ENCODE measurements around the gene KLKB1. TPM values are rescaled to one million over a fixed set of nuclear protein-coding genes. Genes with fewer than 3 reads are reported as not detected.

KLKB1 gene
- total RNA-seq, 1 donor from 2014 or later, result not detected

DNA sequence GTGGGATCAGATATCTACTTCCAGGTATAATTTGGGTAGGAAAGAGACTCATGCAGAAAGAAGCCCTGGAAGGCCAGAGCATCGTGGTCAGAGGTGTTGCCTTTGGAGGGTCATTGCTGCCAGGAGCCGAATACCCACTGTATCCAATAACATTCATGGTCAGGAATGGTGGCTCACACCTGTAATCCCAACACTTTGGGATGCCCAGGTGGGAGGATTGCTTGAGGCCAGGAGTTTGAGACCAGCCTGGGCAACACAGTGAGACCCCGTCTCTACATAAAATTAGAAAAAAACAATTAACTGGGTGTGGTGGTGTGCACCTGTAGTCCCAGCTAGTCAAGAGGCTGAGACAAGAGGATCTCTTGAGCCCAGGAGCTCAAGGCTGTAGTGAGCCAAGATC lies 27.8 kb downstream of the KLKB1 start:
- no peaks in the 10 kb centered on the region for H3K27me3 Mint-ChIP-seq (ENCODE audit: low read depth, unreplicated experiment)
- TF ChIP-seq EZH2 (IDR thresholded peaks at IDR 0.05; ENCODE audit: insufficient read depth, low read length), result no peak
- TF ChIP-seq, protein P1, sequence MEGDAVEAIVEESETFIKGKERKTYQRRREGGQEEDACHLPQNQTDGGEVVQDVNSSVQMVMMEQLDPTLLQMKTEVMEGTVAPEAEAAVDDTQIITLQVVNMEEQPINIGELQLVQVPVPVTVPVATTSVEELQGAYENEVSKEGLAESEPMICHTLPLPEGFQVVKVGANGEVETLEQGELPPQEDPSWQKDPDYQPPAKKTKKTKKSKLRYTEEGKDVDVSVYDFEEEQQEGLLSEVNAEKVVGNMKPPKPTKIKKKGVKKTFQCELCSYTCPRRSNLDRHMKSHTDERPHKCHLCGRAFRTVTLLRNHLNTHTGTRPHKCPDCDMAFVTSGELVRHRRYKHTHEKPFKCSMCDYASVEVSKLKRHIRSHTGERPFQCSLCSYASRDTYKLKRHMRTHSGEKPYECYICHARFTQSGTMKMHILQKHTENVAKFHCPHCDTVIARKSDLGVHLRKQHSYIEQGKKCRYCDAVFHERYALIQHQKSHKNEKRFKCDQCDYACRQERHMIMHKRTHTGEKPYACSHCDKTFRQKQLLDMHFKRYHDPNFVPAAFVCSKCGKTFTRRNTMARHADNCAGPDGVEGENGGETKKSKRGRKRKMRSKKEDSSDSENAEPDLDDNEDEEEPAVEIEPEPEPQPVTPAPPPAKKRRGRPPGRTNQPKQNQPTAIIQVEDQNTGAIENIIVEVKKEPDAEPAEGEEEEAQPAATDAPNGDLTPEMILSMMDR (IDR thresholded peaks at IDR 0.05; ENCODE audit: insufficient read depth, low read depth, low read length), result no peak
- FAIRE-seq (no peak), DNase-seq (ENCODE audit: low read depth) (no peak)
- Histone ChIP-seq H3K4me1 (ENCODE audit: insufficient read depth, low read length) (no peaks in the 10 kb centered on the region), H3K4me3 (ENCODE audit: insufficient read depth, low read depth, low read length) (no peak overlapping the region), H3K4me2 (ENCODE audit: low read length) (no peak overlapping the region), H3K27me3 (ENCODE audit: insufficient read depth, low read length) (no peaks in the 10 kb centered on the region), H4K20me1 (ENCODE audit: insufficient read depth, low read length) (no peaks in the 10 kb centered on the region), H3K79me2 (ENCODE audit: insufficient read depth, low read length) (no peaks in the 10 kb centered on the region), H2AFZ (ENCODE audit: low read depth, low read length) (no peak overlapping the region), H3K9me3 (ENCODE audit: insufficient read depth, low read depth, low read length) (no peaks in the 10 kb centered on the region), H3K36me3 (ENCODE audit: insufficient read depth, low read length) (no peaks in the 10 kb centered on the region), H3K9ac (ENCODE audit: low read length) (no peak overlapping the region), H3K27ac (ENCODE audit: low read depth, low read length) (no peak overlapping the region)
- H3K36me3 Mint-ChIP-seq (ENCODE audit: low read depth, unreplicated experiment), result peaks cover 2% of the 10 kb centered on the region
- H3K9me3 Mint-ChIP-seq (ENCODE audit: unreplicated experiment), result no peaks in the 10 kb centered on the region
- H3K27ac Mint-ChIP-seq (ENCODE audit: unreplicated experiment), result no peak overlapping the region
- no peaks in the 10 kb centered on the region for H3K4me1 Mint-ChIP-seq (ENCODE audit: low read depth, unreplicated experiment)
- H3K4me3 Mint-ChIP-seq (ENCODE audit: unreplicated experiment), result no peak overlapping the region

DNA sequence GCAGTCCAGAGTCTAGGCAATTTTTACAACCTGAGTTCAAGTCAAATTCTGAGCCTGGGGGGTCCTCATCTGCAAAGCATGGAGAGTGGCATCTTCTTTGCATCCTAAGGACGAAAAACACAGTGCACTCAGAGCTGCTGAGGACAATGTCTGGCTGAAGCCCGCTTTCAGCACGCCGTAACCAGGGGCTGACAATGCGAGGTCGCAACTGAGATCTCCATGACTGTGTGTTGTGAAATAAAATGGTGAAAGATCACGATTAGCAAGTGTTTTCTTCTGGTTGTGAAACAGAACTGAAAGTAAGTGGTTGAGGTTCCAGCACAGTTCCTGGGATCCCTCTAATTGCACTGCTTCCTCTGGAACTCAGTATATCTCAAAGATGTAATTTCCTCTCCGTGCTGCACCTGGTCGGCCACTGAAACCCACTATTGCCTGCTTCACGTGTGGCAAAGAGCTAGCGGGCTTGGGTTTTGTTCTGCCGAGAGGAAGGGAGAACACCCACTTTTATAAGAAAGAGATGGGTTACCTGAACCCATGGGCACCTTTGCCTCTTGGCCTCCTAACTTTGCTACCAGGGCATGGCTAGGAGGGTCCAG lies 31.0 kb downstream of the KLKB1 start:
- H3K36me3 ChIP-seq (ENCODE audit: insufficient read depth, low read length), result no peaks in the 10 kb centered on the region
- no peaks in the 10 kb centered on the region for H3K4me1 Mint-ChIP-seq (ENCODE audit: low read depth, unreplicated experiment)
- no peaks in the 10 kb centered on the region for H4K20me1 ChIP-seq (ENCODE audit: insufficient read depth, low read length)
- DNase-seq (ENCODE audit: low read depth), result no peak
- H3K9me3 ChIP-seq (ENCODE audit: insufficient read depth, low read depth, low read length), result no peaks in the 10 kb centered on the region
- H3K79me2 ChIP-seq (ENCODE audit: insufficient read depth, low read length), result no peaks in the 10 kb centered on the region
- TF ChIP-seq, protein P1 (IDR thresholded peaks at IDR 0.05; ENCODE audit: insufficient read depth, low read depth, low read length), result no peak
- no peak for TF ChIP-seq EZH2 (IDR thresholded peaks at IDR 0.05; ENCODE audit: insufficient read depth, low read length)
- no peaks in the 10 kb centered on the region for H3K27me3 Mint-ChIP-seq (ENCODE audit: low read depth, unreplicated experiment)
- no peak for FAIRE-seq
- no peaks in the 10 kb centered on the region for H3K27me3 ChIP-seq (ENCODE audit: insufficient read depth, low read length)
- H3K27ac Mint-ChIP-seq (ENCODE audit: unreplicated experiment), result no peak overlapping the region
- H3K36me3 Mint-ChIP-seq (ENCODE audit: low read depth, unreplicated experiment), result peaks cover 2% of the 10 kb centered on the region
- no peaks in the 10 kb centered on the region for H3K4me1 ChIP-seq (ENCODE audit: insufficient read depth, low read length)
- no peak overlapping the region for H3K4me3 ChIP-seq (ENCODE audit: insufficient read depth, low read depth, low read length)
- no peaks in the 10 kb centered on the region for H3K9me3 Mint-ChIP-seq (ENCODE audit: unreplicated experiment)
- H3K4me2 ChIP-seq (ENCODE audit: low read length), result no peak overlapping the region
- no peak overlapping the region for H3K27ac ChIP-seq (ENCODE audit: low read depth, low read length)
- no peak overlapping the region for H3K9ac ChIP-seq (ENCODE audit: low read length)
- no peak overlapping the region for H3K4me3 Mint-ChIP-seq (ENCODE audit: unreplicated experiment)
- no peak overlapping the region for H2AFZ ChIP-seq (ENCODE audit: low read depth, low read length)

DNA sequence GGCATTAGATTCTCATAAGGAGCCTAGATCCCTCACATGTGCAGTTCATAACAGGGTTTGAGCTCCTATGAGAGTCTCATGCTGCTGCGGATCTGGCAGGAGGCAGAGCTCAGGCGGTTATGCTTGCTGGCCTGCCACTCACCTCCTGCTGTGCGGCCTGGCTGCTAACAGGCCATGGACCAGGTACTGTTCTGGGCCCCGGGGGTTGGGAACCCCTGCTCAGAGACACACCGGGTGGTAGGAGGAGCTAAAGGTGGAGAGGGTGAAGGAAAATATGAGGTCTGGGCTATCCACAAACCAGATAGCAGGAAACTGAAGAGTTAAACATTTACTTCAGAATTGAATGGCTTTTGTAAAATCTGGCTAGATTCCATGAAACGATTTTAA lies 32.8 kb downstream of the KLKB1 start:
- H3K36me3 ChIP-seq (ENCODE audit: insufficient read depth, low read length), result no peaks in the 10 kb centered on the region
- DNase-seq (ENCODE audit: low read depth) (no peak), FAIRE-seq (no peak)
- Mint-ChIP-seq H3K4me1 (ENCODE audit: low read depth, unreplicated experiment) (no peaks in the 10 kb centered on the region), H3K9me3 (ENCODE audit: unreplicated experiment) (no peaks in the 10 kb centered on the region), H3K4me3 (ENCODE audit: unreplicated experiment) (no peak overlapping the region), H3K27me3 (ENCODE audit: low read depth, unreplicated experiment) (no peaks in the 10 kb centered on the region), H3K36me3 (ENCODE audit: low read depth, unreplicated experiment) (peaks cover 2% of the 10 kb centered on the region), H3K27ac (ENCODE audit: unreplicated experiment) (no peak overlapping the region)
- H3K9ac ChIP-seq (ENCODE audit: low read length), result no peak overlapping the region
- no peaks in the 10 kb centered on the region for H3K4me1 ChIP-seq (ENCODE audit: insufficient read depth, low read length)
- H3K79me2 ChIP-seq (ENCODE audit: insufficient read depth, low read length), result no peaks in the 10 kb centered on the region
- no peak for TF ChIP-seq EZH2 (IDR thresholded peaks at IDR 0.05; ENCODE audit: insufficient read depth, low read length)
- TF ChIP-seq, protein P1 (IDR thresholded peaks at IDR 0.05; ENCODE audit: insufficient read depth, low read depth, low read length), result no peak
- no peaks in the 10 kb centered on the region for H3K9me3 ChIP-seq (ENCODE audit: insufficient read depth, low read depth, low read length)
- H3K27me3 ChIP-seq (ENCODE audit: insufficient read depth, low read length), result no peaks in the 10 kb centered on the region
- H3K4me2 ChIP-seq (ENCODE audit: low read length), result no peak overlapping the region
- no peak overlapping the region for H3K27ac ChIP-seq (ENCODE audit: low read depth, low read length)
- no peaks in the 10 kb centered on the region for H4K20me1 ChIP-seq (ENCODE audit: insufficient read depth, low read length)
- H2AFZ ChIP-seq (ENCODE audit: low read depth, low read length), result no peak overlapping the region
- H3K4me3 ChIP-seq (ENCODE audit: insufficient read depth, low read depth, low read length), result no peak overlapping the region

Measured in astrocyte (in vitro differentiated cells and primary cell).